Measurements from ENCODE around the gene MED29.

GRCh38 chr19:39424934-39425333 is 33.8 kb downstream of the MED29 start:
- TF ChIP-seq CTCF (conservative IDR thresholded peaks at IDR 0.05; ENCODE audit: low read length) (no peak), EZH2phosphoT487 (IDR thresholded peaks at IDR 0.05; ENCODE audit: borderline replicate concordance, low read depth, low read length) (no peak)
